Measurements from ENCODE around the gene MMS19.
A peak's percentile ranks its signal among the peaks of the same experiment; 100 is the strongest.
"Not testable (repeated sequence)": the region's sequence is repeated elsewhere in the genome, so short reads cannot be mapped to it uniquely, and the experiment has no call there.

The MMS19 gene

DNA sequence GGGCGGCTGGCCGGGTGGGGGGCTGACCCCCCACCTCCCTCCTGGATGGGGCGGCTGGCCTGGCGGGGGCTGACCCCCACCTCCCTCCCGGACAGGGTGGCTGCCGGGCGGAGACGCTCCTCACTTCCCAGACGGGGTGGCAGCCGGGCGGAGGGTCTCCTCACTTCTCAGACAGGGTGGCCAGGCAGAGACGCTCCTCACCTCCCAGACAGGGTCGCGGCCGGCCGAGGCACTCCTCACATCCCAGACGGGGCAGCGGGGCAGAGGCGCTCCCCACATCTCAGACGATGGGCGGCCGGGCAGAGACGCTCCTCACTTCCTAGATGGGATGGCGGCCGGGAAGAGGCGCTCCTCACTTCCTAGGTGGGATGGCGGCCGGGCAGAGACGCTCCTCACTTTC, 30.7 kb upstream of the MMS19 start:
- not testable (repeated sequence) for DNase-seq

DNA sequence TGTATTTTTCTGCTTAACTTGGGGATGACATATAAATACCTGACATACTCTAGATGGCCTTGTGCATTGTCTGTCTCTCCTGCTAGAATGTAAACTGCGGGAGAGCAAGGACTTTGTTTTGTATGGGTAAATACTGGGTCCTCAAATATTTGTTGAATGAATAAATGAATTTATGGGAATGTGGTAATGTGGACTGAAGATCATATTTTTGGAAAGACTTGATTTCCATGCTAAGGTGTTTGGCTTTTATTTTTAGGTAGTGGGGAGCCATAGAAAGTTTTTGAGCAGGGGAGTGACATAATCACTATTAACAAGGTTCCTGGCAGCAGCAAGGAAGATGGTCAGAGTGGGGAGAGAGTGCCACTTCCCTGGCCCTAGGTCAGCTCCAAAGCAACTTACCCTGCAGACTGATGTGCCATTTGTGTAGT, 27.5 kb upstream of the MMS19 start:
- no peak for DNase-seq

- DNase-seq: no peak
These were observed 26.9 kb upstream of the MMS19 start for GRCh38 chr10:97525086-97525485.

- DNase-seq: no peak
These were observed 24.7 kb upstream of the MMS19 start for GRCh38 chr10:97522937-97523336.

- DNase-seq: no peak
These were observed 23.8 kb upstream of the MMS19 start for GRCh38 chr10:97522071-97522470.

DNA sequence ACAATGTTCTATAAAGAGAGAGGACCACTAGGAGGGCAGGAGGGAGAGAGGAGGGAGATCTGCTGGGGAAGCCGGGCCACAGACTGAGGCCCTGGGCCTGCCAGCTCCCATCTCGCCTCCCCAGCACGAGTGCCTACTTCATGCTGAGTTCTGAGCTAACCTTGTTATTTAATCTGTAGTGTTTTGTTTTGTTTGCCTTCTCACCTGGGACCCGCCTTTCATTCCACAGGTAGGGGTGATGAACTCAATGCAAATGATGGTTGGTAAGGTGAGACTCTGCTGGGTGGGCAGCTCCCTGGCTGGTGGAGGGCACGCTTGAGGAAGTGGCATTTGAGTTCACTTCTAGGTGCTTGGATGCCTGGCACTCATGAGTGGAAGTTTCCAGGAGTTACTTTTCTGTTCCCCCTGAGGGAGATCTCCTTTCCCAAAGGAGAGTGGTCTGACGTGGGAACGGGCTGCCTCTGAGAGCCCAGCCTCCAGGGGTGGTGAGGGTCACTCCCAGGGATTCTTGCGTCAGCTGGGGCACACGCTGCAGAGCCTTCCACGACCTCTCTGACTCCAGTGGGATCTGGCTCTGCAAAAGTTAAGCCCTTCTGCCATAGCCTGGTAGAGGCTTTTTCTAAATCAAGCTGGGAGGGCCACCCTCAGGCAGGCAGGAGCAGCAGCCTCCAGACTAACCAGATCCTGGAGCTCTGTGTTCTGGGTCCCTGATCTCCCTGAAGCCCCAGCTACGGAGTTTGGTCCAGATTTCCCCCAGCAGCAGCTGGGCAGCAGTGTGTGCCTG, 22.9 kb upstream of the MMS19 start:
- DNase-seq: no peak

- no peak for DNase-seq
These were observed 22.3 kb upstream of the MMS19 start for GRCh38 chr10:97520520-97520919.

DNA sequence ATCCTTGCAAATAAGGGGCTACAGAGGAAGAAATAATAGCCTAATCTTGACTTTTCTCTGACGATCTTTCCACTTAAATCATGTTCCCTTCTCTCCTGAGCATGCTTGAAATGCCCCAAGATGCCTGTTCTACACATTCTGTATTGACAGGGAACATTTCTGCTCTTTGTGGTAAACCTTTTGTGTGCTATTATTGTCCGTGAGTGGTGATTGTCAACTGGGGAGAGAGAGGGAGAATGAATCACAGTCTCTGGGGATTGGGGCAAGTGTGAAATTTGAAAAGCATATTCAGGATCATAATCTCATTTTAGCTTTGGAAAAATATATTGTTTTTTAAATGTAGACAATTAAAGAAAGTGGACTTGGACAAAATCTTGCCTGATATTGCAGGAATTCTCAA, 21.1 kb upstream of the MMS19 start:
- no peak for DNase-seq

DNA sequence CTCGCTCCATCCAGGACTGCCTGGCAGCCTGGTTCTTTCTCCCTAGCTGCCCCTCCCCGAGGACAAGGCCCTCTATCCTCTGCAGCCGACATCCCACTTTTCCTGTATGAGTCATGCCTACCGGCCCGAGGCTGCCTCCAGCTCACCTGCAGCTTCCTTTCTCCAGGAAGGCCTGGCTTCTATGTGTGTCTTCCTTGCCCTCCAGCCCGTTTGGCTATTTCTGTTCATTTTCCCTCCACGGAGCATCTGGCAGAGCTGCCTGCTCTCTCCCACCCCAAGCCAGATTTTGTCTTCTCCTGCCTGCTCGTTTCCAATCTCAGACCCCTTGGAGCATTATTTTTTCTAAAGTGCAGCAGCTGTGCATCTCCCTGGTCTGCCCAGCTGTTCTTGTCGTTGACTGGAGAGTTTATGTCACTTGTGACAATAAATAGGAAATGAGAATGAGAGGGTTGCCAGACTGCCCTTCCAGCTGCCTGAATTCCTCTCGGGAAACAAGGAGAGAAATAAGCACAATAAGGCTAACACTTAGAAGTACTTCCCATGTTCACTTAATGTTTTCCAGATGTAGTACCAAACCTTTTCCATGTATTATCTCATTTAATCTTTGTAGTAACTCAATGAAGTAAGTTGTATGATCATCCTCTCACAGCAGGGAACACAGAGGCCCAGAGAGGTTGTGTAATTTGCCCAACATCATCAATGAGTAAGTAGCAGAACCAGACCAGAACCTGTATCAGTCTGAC, 20.2 kb upstream of the MMS19 start:
- peak; percentile 28 for DNase-seq

- no peak for DNase-seq
These were observed 19.6 kb upstream of the MMS19 start for GRCh38 chr10:97517778-97518300.

GRCh38 chr10:97517096-97517750, 19.0 kb upstream of the MMS19 start:
- DNase-seq: no peak

DNA sequence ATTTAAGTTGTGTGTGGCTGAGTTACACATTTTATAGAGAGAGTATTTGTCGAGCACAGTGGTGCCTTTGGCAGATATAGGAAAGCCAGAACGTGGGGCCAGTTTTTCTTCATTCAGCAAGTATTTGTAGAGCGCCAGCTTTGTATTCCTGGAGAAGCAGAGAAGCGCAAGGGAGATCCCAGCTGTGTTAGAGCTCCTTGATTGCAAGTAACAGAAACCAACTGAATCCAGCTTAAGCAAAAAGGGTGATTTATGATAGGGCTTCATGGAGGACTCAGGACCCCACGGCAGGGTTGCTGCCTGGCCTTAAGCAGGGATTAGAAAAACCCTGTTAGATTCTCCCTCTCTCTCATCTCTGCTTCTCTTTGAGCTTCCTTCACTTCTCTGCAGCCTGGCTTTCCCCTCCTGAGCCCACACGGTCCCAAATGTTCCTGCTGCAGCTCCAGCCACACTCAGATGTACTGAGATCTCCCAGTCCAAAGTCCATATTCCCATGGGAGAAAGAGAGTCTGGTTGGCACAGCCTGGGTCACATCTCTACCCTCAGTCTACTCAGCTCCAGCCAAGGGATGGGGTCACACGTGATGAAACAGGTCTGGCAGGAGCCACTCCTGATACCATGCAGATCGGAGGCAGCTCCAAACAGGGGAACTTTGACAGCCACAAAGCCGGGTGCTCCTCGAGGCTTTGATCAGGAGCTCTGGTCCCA, 17.2 kb upstream of the MMS19 start:
- no peak for DNase-seq

GRCh38 chr10:97514344-97514743, 16.1 kb upstream of the MMS19 start:
- no peak for DNase-seq

- no peak for DNase-seq
These were observed 14.8 kb upstream of the MMS19 start for GRCh38 chr10:97512993-97513392.

GRCh38 chr10:97511711-97512440, 13.7 kb upstream of the MMS19 start:
- no peak for DNase-seq

DNA sequence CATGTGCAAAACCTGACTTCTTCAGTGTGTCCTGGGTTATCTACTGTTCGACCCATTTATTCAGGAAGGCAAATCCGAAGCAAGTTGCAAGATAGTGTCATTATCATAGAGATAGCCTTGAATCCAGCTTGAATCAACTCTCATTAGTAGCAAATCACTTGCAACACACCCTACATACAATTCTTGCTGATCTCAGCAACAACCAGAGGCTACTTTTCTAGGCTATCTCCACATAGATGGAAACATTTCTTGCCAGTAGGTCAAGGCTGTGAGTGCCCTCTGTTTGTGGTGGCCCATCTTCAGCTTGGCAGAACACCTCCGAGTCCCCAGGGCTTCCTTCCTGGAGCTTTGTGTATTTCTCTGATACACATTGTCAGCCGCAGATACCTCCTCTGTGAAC, 12.5 kb upstream of the MMS19 start:
- DNase-seq: no peak

DNA sequence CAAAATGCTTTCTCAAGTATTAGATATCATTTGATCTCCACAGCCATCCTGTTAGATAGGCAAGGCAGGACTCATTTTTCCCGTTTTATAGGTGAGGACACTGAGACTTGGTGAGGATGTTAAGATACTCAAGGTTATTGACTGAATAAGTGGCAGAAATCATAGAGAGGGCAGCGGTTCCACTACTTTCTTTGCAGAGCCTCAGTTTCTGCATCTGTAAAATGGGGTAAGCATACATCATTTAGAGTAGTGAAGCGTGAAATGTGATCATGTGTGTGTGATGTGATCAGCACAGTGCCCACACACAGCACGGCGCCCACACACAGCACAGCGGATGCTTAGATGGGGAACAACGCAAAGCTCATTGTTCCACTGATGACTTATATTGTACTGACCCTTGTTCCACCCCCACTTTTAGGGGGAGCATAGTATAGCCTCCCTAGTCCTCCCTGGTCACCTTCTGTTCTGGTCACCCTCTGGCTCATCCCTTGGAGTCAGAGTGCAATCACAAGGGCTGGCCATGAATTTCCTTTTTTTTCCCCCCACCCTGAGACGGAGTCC, 11.0 kb upstream of the MMS19 start:
- no peak for DNase-seq

GRCh38 chr10:97508342-97508741, 10.1 kb upstream of the MMS19 start:
- DNase-seq: no peak

- no peak for DNase-seq
These were observed 8.2 kb upstream of the MMS19 start for GRCh38 chr10:97506199-97506991.

DNA sequence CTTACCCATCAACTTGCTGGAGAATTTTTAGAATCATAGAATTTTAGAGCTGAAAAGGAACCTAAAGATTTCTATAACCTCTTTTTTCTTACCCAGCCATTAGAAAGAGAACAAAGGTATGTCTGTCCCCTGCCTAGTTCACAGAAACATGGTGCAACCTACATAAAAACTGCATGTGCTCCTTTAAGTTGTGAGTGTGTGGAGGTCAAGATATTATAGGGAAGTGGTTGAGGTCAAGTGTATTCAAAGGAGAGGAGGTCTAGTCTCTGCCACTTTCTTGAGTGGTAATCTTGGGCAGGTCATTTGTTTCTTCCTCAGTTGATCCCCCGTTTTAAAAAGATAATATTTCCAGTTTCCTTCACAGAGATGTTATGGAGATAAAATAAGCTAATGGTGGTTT, 6.9 kb upstream of the MMS19 start:
- DNase-seq: no peak

DNA sequence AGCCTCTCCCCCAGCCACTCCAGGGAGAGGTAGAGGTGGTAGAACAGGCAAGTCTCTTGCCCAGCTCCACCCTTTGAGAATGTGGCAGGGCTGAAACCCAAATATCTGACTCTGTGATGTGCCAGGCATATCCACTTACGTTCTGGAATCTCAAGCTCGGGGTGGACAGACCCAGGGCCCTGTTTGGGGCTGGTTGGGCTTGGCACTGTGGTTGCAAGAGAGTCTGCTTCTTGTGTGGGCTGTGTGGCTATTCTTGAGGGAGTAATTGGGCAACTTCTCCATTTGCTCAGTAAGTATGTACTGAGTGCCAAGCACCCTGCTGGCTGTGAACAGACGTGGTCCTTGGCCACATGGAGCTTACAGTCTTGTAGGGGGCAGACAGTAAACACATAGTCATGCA, 5.2 kb upstream of the MMS19 start:
- no peak for DNase-seq
